HG03196 (cell line): ENCODE measurements around the gene GPRASP3.
A peak's percentile ranks its signal among the peaks of the same experiment; 100 is the strongest.
"Not testable (repeated sequence)": the region's sequence is repeated elsewhere in the genome, so short reads cannot be mapped to it uniquely, and the experiment has no call there.

Experiments used
- ATAC-seq: cut with Tn5 transposase; IDR thresholded peaks from one replicate; pipeline ENCODE4 v1.9.1; 2021; ENCODE audit not compliant: unreplicated experiment

The GPRASP3 gene, protein sequence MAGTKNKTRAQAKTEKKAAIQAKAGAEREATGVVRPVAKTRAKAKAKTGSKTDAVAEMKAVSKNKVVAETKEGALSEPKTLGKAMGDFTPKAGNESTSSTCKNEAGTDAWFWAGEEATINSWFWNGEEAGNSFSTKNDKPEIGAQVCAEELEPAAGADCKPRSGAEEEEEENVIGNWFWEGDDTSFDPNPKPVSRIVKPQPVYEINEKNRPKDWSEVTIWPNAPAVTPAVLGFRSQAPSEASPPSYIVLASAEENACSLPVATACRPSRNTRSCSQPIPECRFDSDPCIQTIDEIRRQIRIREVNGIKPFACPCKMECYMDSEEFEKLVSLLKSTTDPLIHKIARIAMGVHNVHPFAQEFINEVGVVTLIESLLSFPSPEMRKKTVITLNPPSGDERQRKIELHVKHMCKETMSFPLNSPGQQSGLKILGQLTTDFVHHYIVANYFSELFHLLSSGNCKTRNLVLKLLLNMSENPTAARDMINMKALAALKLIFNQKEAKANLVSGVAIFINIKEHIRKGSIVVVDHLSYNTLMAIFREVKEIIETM

DNA sequence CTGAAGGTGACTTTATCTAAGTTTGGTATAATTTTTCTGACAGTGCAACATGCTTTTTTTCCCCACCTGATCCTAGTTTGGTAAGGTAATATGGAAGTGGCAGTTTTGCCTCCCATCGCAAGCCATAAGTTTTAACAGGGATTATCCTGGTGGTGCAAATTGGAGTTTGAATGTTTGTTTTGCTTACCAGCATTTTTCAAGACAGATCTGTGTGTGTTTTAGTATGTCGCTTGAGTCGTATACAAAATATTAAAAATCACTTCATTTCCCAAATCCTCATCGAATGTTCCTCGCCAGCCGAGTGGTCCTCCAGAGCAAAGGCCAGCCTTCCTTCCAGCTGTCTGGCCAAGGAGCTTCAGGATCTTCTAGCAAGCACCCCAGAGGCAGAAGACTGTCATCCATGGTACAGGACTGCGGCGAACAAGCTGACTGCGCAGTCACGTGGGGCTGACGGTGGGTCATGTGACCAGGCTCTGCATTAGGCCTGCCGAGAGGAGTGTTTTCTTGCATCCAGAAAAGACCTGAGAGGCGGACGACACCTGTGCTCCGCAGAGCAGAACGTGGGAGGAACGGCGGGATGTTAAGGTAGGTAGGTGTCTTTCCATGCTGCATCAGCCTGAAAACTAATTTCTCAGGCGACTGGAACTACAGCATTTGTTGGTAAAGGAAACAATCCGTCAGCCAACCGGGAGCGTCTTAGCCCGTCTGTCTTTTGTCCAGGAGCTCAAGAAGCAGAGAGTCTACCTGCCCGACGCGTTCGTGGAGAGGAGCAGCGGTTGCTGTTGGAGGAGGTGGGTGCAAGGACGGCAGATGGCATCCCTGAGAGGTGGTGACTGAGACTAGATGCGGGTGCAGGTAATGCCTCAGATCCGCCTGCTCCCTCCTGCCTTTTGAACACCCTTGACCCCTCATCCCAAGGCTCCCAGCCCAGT lies at the start of gene GPRASP3:
GPRASP3 (plus strand) TSS at position 507 of the 932 bp plus-strand sequence. CDS start 28,253 bp downstream, outside the sequence.
- ATAC-seq: peak; percentile 92

DNA sequence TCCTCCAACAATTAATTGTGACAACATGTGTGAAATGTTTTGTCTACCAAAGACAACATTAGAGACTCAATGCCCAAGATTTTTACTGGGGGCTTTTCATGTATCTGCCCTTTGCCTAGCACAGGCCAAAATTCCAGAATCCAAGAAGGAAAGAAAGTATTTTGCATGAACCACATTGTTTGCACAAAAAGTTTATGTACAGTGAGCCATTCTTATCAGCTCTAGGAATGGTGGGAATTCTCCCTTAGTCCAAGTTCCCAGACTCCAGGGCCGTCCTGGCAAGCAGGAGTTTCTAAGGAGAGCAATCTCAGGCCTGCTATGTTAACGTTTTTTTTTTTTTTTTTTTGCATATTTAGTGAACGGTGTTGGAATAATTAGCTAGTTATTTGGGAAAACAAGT lies 47.7 kb upstream of the GPRASP3 start:
- ATAC-seq: no peak

DNA sequence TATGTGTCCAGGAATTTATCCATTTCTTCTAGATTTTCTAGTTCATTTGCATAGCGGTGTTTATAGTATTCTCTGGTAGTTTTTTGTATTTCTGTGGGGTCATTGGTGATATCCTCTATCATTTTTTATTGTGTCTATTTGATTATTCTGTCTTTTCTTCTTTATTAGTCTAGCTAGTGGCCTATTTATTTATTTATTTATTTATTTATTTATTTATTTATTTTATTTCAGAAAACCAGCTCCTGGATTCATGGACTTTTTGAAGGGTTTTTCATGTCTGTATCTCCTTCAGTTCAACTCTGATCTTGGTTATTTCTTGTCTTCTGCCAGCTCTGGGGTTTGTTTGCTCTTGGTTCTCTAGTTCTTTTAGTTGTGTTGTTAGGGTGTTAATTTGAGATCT lies 43.1 kb upstream of the GPRASP3 start:
- ATAC-seq: not testable (repeated sequence)

DNA sequence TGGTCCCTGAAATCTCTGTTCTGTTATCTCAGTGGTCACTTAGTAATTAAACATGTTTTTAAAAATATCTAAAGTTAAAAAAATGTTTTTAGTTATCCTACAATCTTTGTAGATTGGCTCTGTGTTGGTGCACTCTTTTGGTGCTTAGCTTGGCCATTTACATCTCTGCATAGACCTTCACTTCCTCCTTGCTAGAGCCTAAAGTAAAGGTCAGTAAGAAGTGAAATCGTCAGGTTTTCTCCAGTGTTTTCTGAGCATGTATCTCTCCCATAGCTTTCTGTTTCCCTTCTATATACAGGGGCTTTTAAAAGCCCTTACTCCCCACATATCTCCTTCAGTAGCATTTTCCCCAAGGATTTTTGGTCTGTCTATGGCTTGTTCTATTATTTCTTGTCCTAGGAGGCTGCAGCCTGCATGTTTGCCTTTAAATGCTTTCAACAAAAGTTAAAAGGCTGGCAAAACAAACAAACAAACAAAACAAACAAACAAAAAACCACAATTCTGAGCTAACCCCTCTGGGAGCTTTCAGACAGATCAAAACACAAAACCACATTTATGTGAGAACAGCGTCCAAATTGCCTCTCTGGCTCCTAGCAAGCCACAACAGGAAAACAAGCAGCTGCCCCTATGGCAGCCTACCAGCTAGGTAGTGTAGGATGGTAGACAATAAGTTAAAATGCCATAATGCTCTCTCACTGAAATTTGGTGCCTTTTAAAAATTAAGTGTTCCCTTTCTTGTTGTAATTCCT lies 35.6 kb upstream of the GPRASP3 start:
- ATAC-seq: no peak

DNA sequence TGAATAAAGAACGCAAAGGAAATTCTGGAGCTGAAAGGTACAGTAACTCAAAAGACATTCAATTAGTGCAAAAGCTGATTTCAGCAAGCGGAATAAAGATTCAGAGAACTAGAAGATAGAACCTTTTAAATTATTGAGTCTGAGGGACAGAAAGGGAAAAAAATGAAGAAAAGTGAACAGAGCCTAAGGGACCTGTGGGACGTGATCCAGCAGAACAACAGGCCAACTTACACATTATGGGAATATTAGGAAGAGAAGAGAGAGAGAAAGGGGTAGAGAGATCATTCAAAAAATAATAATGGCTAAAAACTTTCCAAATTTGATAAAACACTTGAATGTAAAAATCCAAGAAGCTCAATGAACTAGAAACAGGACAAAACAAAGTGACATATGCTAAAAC lies 25.8 kb upstream of the GPRASP3 start:
- ATAC-seq: no peak

DNA sequence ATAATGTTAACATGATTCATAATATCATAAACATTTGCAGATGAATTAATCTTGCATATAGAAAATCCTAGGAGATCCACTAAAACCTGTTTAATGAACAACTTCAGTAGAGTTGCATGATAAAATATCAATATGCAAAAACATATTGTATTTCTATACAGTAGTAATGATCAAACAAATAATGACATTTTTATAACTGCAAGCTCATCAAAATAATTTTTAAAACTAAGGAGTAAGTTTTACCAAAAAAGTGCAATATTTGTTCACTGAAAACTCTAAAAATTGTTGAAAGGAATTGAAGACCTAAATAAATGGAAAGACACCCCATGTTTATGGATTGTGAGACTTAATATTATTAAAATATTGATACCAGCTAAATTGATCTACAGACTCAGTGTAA lies 24.2 kb upstream of the GPRASP3 start:
- no peak for ATAC-seq

DNA sequence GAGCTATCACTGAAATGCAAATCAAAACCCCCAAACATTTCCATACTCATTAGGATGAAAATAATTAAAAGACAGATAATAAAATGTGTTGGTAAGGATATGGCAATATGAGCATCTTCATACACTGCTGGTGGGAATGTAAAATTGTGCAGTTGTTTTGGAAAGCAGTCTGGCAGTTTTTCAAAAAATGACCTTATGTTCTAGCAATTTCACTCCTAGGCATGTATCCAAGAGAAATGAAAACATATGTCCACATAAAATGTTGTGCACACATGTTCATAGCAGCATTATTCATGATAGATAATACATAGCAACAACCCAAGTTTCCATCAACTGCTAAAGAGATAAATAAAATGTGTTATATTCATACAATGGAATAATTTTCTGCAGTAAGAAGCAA lies 23.0 kb upstream of the GPRASP3 start:
- ATAC-seq: no peak

DNA sequence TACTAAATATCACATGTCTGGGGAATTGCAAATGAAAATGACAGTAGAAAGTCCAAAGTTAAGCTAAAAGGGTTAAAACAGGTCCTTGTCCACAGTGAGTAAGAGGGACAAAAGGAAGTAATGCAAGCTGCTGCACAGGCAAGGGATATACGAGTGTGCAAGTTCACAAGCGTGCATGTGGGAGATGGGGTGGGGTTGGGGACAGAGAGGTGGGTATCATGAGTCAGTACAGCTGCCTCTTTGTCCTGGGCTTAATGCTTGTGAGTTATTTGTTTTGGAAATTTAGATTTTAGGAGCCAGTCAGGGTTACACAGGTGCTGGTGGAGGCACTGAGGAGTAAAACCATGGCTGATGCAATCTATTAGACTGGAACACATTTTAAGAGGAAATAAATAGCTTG lies 11.6 kb upstream of the GPRASP3 start:
- no peak for ATAC-seq

DNA sequence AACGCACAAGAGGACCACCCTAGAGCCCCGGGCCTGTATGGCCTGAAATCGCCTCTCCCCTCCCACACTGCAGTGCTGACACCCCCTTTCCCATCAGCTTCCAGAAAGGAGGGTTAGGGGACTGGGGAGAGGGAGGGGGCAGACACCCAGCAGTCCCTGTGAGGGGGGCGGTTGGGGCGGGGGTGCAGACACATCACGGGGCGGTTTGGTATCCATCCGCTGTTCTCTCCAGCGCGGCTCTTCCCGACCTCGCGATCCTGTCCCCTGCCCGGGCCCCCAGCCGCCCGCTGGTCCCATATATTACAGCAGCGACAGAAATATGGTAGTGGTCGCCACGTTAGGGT lies 8.7 kb upstream of the GPRASP3 start:
- no peak for ATAC-seq

DNA sequence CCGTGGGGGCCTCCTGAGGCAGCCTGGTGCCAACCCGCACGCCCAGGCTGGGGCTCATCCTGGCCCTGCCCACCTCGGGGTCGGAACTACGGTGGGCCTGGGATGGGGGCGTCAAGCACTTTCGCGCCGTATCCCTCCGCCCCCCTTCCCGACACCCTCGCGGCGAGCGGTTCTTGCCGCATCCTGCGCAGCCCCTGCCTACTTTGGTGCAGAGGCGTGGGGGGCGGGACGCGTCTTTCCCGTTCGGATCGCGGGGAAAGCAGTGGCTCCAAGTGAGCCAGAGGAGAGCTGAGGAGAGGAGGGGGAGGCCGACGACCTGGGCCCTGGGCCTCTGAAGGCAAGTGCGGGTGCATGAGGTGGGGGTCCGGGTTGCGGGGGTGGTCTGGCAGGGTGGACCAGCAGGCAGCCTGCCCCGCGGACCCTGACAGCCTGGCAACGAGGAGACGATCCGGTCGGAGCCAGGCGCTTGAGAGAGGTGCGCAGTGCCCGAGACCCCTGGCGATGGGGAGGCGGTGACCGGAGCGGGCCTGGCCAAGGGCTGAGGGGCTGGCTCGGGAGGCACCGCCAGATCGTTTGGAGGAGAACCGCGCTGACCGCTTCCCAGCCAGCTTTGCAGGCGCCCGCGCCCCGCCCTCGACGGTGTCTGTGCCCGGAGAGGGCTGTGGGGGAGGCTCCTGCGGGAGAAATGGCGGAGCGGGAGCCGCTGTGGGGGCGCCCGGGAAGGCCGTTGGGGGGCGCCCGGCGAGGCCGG lies 8.2 kb upstream of the GPRASP3 start, which contains the start of gene GPRASP2:
GPRASP2 (plus strand) TSS at position 233 of the 751 bp plus-strand sequence. CDS start 2,422 bp downstream, outside the sequence.
- ATAC-seq: no peak

DNA sequence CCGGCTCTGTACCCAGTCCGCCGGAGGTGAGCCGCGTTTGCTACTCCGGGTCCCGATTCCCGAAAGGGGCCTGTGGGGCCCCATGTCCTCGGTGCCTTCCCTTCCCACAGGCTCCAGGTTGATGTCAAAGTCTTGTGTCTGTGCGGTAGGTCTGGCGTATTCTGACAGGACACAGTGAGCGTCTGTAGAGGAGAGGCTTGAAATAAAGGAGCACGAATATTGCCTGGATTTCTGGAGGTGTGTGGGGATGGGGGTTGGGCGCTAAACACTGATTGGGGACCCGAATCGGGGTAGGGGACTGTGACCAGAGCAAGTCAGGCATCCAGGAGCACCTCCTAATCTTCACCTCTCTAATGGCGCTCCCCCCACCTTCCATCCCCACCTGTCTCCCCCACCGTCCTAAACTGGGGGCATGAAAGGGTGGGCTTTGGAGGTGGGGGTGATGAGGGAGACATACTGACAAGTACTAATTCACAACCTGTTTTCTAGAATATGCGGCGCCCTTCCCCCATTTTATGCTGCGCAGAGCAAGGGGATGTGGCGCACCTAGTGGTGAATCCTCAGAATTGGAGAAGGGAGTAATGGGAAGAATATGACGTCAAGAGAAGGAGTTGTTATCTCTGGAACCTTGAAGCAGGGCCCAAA lies 7.4 kb upstream of the GPRASP3 start:
- no peak for ATAC-seq

DNA sequence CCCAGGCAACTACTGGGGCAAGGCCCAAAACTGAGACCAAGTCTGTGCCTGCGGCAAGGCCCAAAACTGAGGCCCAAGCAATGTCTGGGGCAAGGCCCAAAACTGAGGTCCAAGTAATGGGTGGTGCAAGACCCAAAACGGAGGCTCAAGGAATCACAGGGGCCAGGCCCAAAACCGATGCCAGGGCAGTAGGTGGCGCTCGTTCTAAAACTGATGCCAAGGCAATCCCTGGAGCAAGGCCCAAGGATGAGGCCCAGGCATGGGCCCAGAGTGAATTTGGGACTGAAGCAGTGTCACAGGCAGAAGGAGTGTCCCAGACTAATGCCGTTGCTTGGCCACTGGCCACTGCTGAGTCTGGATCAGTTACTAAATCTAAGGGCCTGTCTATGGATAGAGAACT lies 5.5 kb upstream of the GPRASP3 start:
- no peak for ATAC-seq

DNA sequence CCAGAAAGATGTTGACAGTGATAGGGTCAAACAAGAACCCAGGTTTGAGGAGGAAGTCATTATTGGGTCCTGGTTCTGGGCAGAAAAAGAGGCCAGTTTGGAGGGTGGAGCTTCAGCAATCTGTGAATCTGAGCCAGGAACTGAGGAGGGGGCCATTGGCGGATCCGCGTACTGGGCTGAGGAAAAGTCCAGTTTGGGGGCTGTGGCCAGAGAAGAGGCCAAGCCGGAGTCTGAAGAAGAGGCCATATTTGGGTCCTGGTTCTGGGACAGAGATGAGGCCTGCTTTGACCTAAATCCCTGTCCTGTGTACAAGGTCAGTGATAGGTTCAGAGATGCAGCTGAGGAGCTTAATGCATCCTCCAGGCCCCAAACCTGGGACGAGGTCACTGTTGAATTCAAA lies 4.6 kb upstream of the GPRASP3 start:
- ATAC-seq: no peak

DNA sequence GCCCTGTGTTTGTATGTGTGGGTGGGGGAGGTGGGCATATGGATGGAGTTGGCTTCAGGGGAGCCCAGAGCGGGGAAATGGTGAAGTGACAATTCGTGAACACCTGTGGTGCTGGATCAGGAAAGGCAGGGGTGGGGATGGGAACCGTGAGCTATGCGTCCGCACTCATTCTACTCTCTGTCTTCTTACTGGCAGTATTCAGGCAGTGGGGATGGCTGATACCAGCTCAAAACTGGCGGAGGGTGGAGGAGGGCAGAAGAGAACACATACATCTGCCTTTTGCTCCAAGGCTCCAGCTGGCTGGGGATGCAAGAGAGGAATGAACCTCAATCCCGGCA lies 595 bp downstream of the GPRASP3 start:
- ATAC-seq: not testable (repeated sequence)

DNA sequence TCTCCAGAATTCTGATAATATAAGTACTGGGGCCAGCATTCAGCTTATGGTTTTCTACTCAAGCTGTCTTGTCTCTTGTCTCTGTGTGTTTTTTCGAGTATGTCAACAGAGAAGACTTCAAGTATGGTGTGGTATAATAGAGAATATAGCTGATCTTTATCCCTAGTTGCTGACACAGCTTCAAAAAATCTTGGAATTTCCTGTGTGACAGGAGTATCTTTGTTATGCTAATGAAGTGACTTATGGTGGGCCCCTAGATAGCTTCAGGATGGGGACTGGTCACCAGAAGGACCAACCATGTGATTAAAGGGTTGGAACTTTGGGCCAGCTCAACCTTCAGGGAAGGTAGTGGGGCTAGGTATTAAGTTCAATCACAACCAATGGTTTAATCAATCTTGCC lies 2.9 kb downstream of the GPRASP3 start:
- ATAC-seq: no peak

DNA sequence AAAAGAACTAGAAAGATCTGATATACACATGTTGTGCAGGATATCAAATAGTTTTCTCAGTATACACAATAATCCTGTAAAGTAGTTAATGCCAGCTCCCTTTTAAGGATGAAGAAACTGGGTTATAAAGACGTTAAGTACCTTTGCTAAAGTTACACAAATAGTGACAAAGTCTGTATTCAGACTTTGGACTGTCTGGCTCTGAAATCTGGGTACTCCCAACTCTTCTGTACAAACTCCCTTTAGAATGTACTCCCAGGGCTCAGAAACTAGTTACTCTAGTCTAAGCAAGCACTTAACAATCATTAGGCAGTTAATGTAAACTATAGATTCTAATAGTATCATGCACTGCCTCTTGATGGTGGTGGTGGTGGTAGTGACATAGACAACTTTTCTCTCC lies 7.2 kb downstream of the GPRASP3 start:
- ATAC-seq: no peak

DNA sequence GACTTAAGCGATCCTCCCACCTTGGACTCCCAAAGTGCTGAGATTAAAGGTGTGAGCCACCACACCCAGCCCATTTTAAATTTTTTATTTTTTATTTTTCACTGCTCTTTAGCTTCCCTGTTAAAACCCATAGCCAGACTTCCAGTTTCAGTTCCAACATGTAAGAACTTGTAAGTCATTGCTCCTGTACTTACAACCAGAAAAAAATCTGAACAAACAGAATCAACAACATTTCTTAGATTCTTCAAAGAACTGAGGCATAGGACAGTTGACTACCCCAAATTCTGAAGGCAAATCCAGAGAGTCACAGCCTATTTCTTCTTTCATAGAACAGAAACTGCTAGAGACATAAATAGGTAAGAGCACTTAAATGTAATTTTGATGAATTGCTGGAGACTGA lies 8.1 kb downstream of the GPRASP3 start:
- no peak for ATAC-seq

DNA sequence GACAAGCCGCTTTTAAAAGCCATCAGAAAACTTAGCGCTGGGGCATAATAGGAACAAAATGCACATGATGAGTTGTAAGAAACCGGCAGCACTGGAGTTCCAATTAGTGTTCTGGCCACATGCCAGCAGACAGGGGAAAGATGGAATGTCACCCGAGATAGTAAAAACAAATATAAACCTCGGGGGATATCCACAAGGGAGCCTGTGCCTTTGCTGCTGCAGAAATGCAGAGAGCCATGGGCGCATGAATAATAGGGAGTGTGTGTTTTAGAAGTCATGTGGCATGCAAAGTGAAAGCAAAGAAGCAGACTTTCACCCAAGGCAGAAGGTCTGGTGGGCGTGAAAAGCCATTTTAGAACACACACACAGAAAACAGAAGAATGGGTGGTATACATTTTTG lies 19.1 kb downstream of the GPRASP3 start:
- no peak for ATAC-seq

DNA sequence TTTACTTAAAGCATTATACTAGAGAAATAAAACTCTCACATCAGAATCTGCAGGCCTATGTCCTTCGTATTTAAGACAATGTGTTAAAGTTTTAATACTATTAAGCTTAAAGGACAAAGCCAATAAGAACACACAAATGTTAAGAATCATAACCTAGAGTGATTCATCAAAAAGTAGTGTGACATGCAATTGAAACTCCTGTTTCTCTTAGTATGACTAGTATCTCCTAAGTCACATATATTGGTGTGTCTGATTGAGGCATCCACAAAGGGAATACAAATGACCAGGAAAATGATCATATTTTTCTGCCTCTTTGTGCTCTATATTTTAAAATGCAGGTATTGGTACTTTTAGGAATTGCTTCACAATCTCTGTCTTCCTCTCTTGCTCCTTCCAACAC lies 23.8 kb downstream of the GPRASP3 start:
- no peak for ATAC-seq

DNA sequence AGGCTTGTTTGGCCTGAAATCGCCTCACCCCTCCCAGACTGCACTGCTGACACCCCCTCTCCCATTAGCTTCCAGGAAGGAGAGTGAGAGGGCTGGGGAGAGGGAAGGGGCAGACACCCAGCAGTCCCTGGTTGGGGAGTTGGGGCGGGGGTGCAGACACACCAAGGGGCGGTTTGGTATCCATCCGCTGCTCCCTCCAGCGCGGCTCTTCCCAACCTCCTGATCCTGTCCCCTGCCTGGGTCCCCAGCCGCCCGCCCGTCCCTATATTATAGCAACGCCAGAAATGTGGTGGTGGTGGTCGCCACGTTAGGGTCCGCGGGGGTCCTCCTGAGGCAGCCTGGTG lies 24.9 kb downstream of the GPRASP3 start:
- ATAC-seq: no peak
